SK-N-SH treated with all-trans-retinoic acid at 6 μM for 48 hours (cell line): ENCODE data around the gene UBR1.

Experiments
- ARNTL ChIP-seq: fragments of 450-650 bp; formaldehyde crosslinking; IDR thresholded peaks from 2 replicates; pipeline ENCODE4 v1.5.0; 2020; ENCODE audit warnings: low read depth, mild to moderate bottlenecking, moderate library complexity, borderline replicate concordance
- ISL1 ChIP-seq: fragments of 250-450 bp; sonication (Bioruptor Pico); IDR thresholded peaks from 2 replicates; pipeline ENCODE4 v2.1.2; 2022; ENCODE audit warnings: mild to moderate bottlenecking, moderate library complexity
- RARB ChIP-seq: fragments of 250-450 bp; sonication (Bioruptor Pico); IDR thresholded peaks from 2 replicates; pipeline ENCODE4 v1.8.0; 2021; ENCODE audit warnings: mild to moderate bottlenecking, moderate library complexity
- TCF4 ChIP-seq: fragments of 250-450 bp; sonication (Bioruptor Pico); IDR thresholded peaks from 2 replicates; pipeline ENCODE4 v1.8.0; 2021; ENCODE audit warnings: mild to moderate bottlenecking, moderate library complexity, borderline replicate concordance
- TOX ChIP-seq: fragments of 250-450 bp; sonication (Bioruptor Pico); IDR thresholded peaks from 2 replicates; pipeline ENCODE4 v1.8.0; 2021; ENCODE audit warnings: mild to moderate bottlenecking, moderate library complexity, borderline replicate concordance
- ZFP30 ChIP-seq: fragments of 450-650 bp; formaldehyde crosslinking; IDR thresholded peaks from 2 replicates; pipeline ENCODE4 v1.5.0; 2022; ENCODE audit warnings: mild to moderate bottlenecking, moderate library complexity
- TF ChIP-seq, protein P1 (sequence below): fragments of 250-450 bp; sonication (Bioruptor Pico); IDR thresholded peaks from 2 replicates; pipeline ENCODE4 v1.8.0; 2020; ENCODE audit warnings: mild to moderate bottlenecking, moderate library complexity, borderline replicate concordance
- TF ChIP-seq, protein P2 (sequence below): fragments of 250-450 bp; sonication (Bioruptor Pico); IDR thresholded peaks from 2 replicates; pipeline ENCODE4 v1.5.1; 2021; ENCODE audit warnings: mild to moderate bottlenecking, moderate library complexity

DNA sequence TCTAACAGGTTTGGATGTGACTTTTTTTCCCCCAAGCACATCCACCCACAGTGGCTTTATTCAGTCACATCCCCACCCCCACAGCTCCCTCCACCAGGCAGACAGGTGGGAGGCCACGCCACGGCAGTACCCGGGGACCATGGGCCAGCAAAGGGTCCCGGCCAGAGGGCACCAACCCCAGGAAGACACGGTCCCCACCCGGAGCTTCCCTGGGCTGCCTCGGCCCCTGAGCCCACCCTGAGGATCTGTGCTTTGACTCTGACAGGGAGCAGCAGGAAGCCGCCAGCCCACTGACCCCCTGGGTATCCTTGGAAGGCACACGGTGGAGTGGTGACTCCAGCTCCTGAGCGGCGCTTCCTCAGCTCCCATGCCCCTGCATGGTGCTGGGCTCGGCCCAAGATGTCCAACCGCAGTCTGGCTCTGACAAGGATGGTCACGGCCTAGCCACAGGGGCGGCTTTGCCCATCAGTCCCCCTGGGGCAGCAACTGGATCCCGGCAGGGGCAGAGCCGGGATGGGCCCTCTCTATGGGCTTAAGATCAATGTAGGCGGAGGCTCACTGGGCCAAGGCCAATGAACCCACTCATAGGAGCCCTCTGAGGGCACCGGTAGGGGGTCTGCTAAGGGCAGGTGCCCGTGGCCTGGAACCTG, 119.0 kb downstream of the UBR1 start:
- TF ChIP-seq, protein P1, sequence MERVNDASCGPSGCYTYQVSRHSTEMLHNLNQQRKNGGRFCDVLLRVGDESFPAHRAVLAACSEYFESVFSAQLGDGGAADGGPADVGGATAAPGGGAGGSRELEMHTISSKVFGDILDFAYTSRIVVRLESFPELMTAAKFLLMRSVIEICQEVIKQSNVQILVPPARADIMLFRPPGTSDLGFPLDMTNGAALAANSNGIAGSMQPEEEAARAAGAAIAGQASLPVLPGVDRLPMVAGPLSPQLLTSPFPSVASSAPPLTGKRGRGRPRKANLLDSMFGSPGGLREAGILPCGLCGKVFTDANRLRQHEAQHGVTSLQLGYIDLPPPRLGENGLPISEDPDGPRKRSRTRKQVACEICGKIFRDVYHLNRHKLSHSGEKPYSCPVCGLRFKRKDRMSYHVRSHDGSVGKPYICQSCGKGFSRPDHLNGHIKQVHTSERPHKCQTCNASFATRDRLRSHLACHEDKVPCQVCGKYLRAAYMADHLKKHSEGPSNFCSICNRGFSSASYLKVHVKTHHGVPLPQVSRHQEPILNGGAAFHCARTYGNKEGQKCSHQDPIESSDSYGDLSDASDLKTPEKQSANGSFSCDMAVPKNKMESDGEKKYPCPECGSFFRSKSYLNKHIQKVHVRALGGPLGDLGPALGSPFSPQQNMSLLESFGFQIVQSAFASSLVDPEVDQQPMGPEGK (CRISPR knock-in tag), result no peak
- TF ChIP-seq TOX (CRISPR knock-in tag) (no peak), ISL1 (CRISPR knock-in tag) (no peak), ZFP30 (CRISPR knock-in tag) (no peak), RARB (CRISPR knock-in tag) (no peak), TCF4 (CRISPR knock-in tag) (no peak), ARNTL (CRISPR knock-in tag) (no peak)
- TF ChIP-seq, protein P2, sequence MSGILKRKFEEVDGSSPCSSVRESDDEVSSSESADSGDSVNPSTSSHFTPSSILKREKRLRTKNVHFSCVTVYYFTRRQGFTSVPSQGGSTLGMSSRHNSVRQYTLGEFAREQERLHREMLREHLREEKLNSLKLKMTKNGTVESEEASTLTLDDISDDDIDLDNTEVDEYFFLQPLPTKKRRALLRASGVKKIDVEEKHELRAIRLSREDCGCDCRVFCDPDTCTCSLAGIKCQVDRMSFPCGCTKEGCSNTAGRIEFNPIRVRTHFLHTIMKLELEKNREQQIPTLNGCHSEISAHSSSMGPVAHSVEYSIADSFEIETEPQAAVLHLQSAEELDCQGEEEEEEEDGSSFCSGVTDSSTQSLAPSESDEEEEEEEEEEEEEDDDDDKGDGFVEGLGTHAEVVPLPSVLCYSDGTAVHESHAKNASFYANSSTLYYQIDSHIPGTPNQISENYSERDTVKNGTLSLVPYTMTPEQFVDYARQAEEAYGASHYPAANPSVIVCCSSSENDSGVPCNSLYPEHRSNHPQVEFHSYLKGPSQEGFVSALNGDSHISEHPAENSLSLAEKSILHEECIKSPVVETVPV (CRISPR knock-in tag), result no peak
